Hair follicle dermal papilla cell (primary cell): ENCODE results near the gene RANBP9. TPM values are rescaled to one million over a fixed set of nuclear protein-coding genes. Genes with fewer than 3 reads are reported as not detected.

Source experiments
- total RNA-seq: library from RNA; depleted of rRNA; stranded (reverse); fragments of >200 nt; gene quantifications from 2 replicates; pipeline ENCODE4 v1.2.3, GENCODE V29; 2012

Gene RANBP9
- 35.3 and 45.8 TPM in 2 replicates for total RNA-seq

DNA sequence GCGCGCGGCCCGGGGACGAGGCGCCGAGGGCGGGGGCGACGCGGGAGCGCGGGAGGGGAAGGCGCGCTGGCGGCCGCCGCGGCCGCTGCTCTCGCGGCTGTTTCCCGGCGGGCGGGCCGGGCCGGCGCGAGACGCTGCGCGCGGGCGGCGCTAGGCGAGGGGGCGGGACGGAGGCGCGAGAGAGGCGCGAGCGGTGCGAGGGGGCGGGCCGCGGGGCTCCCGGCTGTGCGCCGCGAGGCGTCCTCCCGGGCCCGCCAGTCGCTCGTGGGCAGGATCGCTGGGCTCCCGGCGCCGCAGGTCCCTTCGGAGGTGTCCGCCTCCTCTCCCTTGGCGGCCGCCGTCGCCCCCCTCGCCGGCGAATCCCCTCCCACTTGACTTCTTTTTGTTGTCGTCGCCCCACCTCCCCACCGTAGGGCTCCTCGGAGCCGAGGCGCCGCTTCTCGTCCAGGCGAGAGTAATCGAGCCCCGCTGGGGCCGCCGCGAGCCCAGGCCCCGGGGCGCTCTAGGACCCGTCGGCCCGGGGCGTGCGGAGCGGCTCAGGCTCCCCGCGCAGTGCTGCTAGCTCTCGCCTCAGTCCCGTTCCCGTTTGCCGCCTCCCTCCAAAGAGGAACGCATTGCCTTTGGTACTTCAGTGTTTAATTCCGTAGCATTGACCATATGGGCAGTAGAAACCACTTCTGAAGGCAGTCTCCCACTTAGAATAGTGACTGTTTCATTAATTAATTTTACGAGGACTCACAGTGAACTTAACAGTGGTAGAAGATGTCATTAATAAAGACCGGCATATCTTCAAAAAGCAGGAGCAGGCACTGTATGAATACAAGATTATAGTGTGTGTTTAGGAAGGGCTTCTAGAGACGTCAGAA, at the start of gene RANBP9:
Gene RANBP9 (minus strand): TSS at position 103 of the 866 bp plus-strand sequence. CDS start 330 bp downstream, outside the sequence.

DNA sequence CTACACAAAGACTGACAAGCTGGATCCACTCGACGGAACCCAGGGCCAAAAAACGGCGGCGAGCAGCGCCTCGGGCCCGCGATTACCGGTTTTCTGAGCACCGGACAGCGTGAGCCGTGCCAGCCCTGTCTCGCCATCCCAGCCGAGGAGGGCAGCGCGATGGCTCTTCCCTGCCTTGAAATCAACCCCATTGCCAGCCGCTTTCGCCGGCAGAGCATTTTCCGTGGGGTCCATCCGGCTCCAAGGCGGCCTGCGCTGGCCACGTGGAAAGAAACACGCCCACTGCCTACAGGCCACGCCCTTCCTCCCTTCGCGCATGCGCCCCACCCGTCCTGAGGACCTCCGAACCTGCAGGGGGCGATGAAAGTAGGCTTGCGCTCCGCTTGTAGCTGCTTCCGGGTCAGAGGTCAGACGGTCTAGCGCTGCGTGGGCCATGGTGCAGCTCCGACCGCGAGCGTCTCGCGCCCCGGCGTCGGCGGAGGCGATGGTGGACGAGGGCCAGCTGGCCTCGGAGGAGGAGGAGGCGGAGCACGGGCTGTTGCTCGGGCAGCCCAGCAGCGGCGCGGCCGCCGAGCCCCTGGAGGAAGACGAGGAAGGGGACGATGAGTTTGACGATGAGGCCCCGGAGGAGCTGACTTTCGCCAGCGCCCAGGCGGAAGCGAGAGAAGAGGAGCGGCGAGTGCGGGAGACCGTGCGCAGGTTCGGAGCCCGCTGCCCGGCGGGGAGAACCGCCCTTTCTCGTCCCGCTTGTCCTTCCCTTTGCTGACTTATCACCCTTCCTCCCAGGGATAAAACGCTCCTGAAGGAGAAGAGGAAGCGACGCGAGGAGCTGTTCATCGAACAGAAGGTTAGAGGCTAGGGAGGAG, 96.5 kb downstream of the RANBP9 start, which contains the start of gene NOL7:
Gene NOL7 (plus strand): TSS at position 410 of the 866 bp plus-strand sequence. CDS start 24 bp downstream, at position 434.

GRCh38 chr6:13574571-13575376, 136.9 kb downstream of the RANBP9 start, which contains the start of gene SIRT5:
SIRT5 (plus strand) TSS chr6:13574601; CDS start chr6:13584111, 9,510 bp downstream.

Other genes starting within 250 kb of the RANBP9 start
- gene GFOD1, start 224.2 kb downstream of the RANBP9 start, total RNA-seq, result 3.6 and 3.7 TPM in 2 replicates
- 5.7 and 7.1 TPM in 2 replicates for gene SIRT5, start 137.2 kb downstream of the RANBP9 start, total RNA-seq
- gene NOL7, start 96.5 kb downstream of the RANBP9 start, total RNA-seq, result 28.1 and 42.4 TPM in 2 replicates
- gene MCUR1, start 102.7 kb upstream of the RANBP9 start, total RNA-seq, result 10.1 and 12.3 TPM in 2 replicates
- 15.4 and 16.5 TPM in 2 replicates for gene RNF182, start 213.1 kb upstream of the RANBP9 start, total RNA-seq